ENCODE data around the gene OR2AP1. TPM values are rescaled to one million over a fixed set of nuclear protein-coding genes. Genes with fewer than 3 reads are reported as not detected.
"Not testable (repeated sequence)": the region's sequence is repeated elsewhere in the genome, so short reads cannot be mapped to it uniquely, and the experiment has no call there.

The OR2AP1 gene
- not detected in 2 replicates for total RNA-seq

DNA sequence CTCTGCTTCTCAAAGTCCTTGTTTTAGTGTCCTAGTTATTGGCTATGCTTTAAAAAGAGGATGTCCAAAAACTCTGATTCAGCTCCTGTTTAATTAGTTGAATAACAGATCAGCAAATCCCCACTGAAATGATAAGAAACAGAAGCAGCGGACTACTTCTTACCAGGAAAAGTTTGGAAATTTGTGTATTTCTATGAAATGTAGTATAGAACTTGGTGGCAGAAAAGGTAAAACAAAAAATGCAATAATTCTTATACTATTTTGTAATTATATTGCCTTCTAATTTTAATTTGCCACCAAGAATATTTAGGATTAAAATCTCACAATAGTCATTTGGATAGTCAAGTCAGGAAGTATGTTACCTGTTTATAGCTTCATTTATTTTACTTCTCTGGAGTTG is at the start of gene OR2AP1:
Gene OR2AP1 (plus strand): TSS at position 301 of the 400 bp plus-strand sequence. CDS start 1,947 bp downstream, outside the sequence.
- no peak for DNase-seq (ENCODE audit: low read depth)
- H3K27me3 ChIP-seq (ENCODE audit: control insufficient read depth, insufficient read depth, low read length), result no peaks in the 10 kb centered on the region
- TF ChIP-seq, protein P1, sequence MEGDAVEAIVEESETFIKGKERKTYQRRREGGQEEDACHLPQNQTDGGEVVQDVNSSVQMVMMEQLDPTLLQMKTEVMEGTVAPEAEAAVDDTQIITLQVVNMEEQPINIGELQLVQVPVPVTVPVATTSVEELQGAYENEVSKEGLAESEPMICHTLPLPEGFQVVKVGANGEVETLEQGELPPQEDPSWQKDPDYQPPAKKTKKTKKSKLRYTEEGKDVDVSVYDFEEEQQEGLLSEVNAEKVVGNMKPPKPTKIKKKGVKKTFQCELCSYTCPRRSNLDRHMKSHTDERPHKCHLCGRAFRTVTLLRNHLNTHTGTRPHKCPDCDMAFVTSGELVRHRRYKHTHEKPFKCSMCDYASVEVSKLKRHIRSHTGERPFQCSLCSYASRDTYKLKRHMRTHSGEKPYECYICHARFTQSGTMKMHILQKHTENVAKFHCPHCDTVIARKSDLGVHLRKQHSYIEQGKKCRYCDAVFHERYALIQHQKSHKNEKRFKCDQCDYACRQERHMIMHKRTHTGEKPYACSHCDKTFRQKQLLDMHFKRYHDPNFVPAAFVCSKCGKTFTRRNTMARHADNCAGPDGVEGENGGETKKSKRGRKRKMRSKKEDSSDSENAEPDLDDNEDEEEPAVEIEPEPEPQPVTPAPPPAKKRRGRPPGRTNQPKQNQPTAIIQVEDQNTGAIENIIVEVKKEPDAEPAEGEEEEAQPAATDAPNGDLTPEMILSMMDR (IDR thresholded peaks at IDR 0.05; ENCODE audit: insufficient read depth, low read length, poor library complexity, severe bottlenecking), result no peak

DNA sequence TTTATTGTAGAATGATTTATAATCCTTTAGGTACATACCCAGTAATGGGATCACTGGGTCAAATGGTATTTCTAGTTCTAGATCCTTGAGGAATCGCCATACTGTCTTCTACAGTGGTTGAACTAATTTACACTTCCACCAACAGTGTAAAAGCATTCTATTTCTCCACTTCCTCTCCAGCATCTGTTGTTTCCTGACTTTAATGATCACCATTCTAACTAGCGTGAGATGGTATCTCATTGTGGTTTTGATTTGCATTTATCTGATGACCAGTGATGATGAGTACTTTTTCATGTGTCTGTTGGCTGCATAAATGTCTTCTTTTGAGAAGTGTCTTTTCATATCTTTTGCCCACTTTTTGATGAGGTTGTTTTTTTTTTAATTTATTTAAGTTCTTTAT is 24.0 kb upstream of the OR2AP1 start:
- not testable (repeated sequence) for H3K36me3 ChIP-seq (ENCODE audit: control insufficient read depth, insufficient read depth, low read length); H3K4me3 ChIP-seq (ENCODE audit: low read depth, low read length); H3K27me3 ChIP-seq (ENCODE audit: control insufficient read depth, insufficient read depth, low read length); DNase-seq (ENCODE audit: low read depth)

More for the DNA sequence above, at the start of gene OR2AP1:
- H3K36me3 ChIP-seq (ENCODE audit: control insufficient read depth, insufficient read depth, low read length), result no peaks in the 10 kb centered on the region
- H3K4me3 ChIP-seq (ENCODE audit: low read depth, low read length), result no peak within 1 kb of the TSS

DNA sequence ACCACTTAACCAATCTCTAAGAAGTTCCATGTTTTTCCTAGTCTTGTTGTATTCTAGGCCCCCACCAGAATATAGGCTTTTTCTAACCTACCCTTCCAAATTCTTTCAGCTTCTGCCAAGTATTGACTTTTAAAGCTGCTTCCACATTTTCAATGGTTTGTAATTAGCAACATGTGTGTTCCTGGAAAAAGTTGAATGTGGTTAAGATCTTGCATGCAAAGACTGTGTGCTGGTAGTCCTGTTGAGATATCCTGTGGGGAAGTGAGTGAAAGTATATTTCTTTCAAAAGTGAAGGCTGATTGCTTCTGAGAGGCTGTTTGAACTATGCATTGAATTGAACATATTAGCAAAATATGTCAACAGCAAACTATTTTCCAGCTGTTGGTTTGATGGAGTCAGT is 23.5 kb upstream of the OR2AP1 start:
- Histone ChIP-seq H3K27me3 (ENCODE audit: control insufficient read depth, insufficient read depth, low read length) (no peaks in the 10 kb centered on the region), H3K4me3 (ENCODE audit: low read depth, low read length) (no peak overlapping the region), H3K36me3 (ENCODE audit: control insufficient read depth, insufficient read depth, low read length) (no peaks in the 10 kb centered on the region)
- TF ChIP-seq, protein P1 (IDR thresholded peaks at IDR 0.05; ENCODE audit: insufficient read depth, low read length, poor library complexity, severe bottlenecking), result no peak
- DNase-seq (ENCODE audit: low read depth), result no peak

DNA sequence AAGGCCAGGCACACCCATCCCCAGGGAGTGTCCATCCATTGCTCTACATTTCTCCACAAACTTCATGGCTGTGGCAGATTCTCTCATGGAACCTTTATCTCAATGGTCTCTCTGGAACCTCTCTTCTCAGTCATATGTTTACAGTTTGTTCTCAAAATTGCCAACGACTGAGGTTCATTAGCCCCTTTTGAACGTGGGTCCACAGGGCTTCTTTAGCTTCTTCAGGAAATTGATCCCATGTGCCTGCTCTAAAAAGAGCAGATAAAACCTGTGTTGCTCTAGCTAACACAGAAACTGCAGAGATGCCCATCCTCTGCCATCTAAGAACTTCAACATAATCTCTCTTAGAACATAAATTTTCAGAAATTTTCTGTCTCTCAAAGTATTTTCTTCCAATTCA is 23.0 kb upstream of the OR2AP1 start, which contains the start of gene OR6C4:
Gene OR6C4 (plus strand): TSS at position 301 of the 400 bp plus-strand sequence. CDS start 1,625 bp downstream, outside the sequence.
- H3K36me3 ChIP-seq (ENCODE audit: control insufficient read depth, insufficient read depth, low read length), result no peaks in the 10 kb centered on the region

DNA sequence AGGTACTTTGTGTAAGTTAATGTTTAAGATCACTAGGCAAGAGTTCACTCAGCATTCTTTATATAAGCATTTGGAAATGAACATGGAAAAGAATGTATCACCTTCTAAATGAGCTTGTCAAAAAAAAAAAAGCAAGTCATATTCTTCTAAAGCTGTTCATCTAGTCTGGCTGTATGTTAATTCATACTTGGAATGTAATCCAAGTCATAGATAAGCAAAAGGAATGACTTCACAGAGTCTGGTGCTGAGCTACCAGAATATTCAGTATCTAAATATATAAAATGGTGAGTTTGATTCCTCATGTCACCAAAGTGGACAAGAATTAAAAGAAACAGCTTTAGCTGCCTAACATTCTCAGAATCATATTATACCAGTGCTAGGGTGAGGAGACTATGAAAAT is 18.0 kb upstream of the OR2AP1 start:
- Histone ChIP-seq H3K4me3 (ENCODE audit: low read depth, low read length) (no peak overlapping the region), H3K36me3 (ENCODE audit: control insufficient read depth, insufficient read depth, low read length) (no peaks in the 10 kb centered on the region), H3K27me3 (ENCODE audit: control insufficient read depth, insufficient read depth, low read length) (no peaks in the 10 kb centered on the region)
- DNase-seq (ENCODE audit: low read depth), result no peak
- TF ChIP-seq, protein P1 (IDR thresholded peaks at IDR 0.05; ENCODE audit: insufficient read depth, low read length, poor library complexity, severe bottlenecking), result no peak

More for the DNA sequence above, 23.0 kb upstream of the OR2AP1 start, which contains the start of gene OR6C4:
- no peak within 1 kb of the TSS for H3K4me3 ChIP-seq (ENCODE audit: low read depth, low read length)
- TF ChIP-seq, protein P1 (IDR thresholded peaks at IDR 0.05; ENCODE audit: insufficient read depth, low read length, poor library complexity, severe bottlenecking), result no peak
- no peak for DNase-seq (ENCODE audit: low read depth)
- no peaks in the 10 kb centered on the region for H3K27me3 ChIP-seq (ENCODE audit: control insufficient read depth, insufficient read depth, low read length)

DNA sequence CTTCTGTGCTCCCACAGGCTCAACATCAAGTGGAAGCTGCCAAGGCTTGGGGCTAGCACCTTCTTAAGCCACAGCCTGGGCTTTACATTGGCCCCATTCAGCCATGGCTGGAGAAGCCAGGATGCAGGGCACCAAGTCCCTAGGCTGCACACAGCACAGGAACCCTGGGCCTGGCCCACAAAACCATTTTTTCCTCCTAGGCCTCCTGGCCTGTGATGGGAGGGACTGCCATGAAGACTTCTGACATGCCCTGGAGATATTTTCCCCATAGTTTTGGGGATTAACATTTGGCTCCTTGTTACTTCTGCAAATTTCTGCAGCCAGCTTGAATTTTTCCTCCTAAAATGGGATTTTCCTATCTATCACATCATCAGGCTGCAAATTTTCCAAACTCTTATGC is 2.2 kb upstream of the OR2AP1 start:
- H3K36me3 ChIP-seq (ENCODE audit: control insufficient read depth, insufficient read depth, low read length); DNase-seq (ENCODE audit: low read depth); H3K27me3 ChIP-seq (ENCODE audit: control insufficient read depth, insufficient read depth, low read length); H3K4me3 ChIP-seq (ENCODE audit: low read depth, low read length): not testable (repeated sequence)

DNA sequence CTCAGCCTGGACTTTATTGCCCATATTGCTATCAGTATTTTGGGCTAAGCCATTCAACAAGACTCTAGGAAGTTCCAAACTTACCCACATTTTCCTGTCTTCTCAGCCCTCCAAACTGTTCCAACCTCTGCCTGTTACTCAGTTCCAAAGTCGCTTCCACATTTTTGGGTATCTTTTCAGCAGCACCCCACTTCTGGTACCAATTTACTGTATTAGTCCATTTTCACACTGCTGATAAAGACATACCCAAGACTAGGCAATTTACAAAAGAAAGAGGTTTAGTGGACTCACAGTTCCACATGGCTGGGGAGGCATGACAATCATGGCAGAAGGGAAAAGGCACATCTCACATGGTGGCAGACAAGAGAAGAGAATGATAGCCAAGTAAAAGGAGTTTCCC is 1.6 kb upstream of the OR2AP1 start:
- not testable (repeated sequence) for H3K27me3 ChIP-seq (ENCODE audit: control insufficient read depth, insufficient read depth, low read length); H3K4me3 ChIP-seq (ENCODE audit: low read depth, low read length); DNase-seq (ENCODE audit: low read depth); H3K36me3 ChIP-seq (ENCODE audit: control insufficient read depth, insufficient read depth, low read length)
